K562 (cell line): ENCODE data around the gene SLC6A9. TPM values are rescaled to one million over a fixed set of nuclear protein-coding genes. Genes with fewer than 3 reads are reported as not detected.
A peak's percentile ranks its signal among the peaks of the same experiment; 100 is the strongest.

Experiments used
- ELK1 ChIP-seq: sonication (generic); formaldehyde crosslinking; IDR thresholded peaks from 2 replicates; pipeline ENCODE4 v1.8.1; 2022; ENCODE audit warnings: missing genetic modification reagents
- ETV5 ChIP-seq: sonication (generic); formaldehyde crosslinking; IDR thresholded peaks from 2 replicates; pipeline ENCODE4 v1.4.0; 2020; ENCODE audit warnings: low read depth, mild to moderate bottlenecking, missing genetic modification reagents
- FOXA3 ChIP-seq, 2 experiments: fragments of 450-650 bp in 1 of 2; sonication (generic) in 1 of 2; formaldehyde crosslinking; IDR thresholded peaks in 1 of 2; conservative IDR thresholded peaks in 1 of 2; 2 replicates each; pipeline versions ENCODE4 v1.4.0 to v1.8.0; 2020 to 2022; ENCODE audit warnings: mild to moderate bottlenecking in 2 of 2, missing genetic modification reagents in 1 of 2
- HDAC1 ChIP-seq, 2 experiments: fragments of 450-650 bp; IDR thresholded peaks; 2 replicates each; pipeline ENCODE4 v1.6.1; 2016 to 2017; ENCODE audit warnings: inconsistent platforms in 1 of 2, mild to moderate bottlenecking in 1 of 2, moderate library complexity in 1 of 2
- HMBOX1 ChIP-seq: sonication (generic); IDR thresholded peaks from 2 replicates; pipeline ENCODE4 v1.6.1; 2016
- KLF13 ChIP-seq: fragments of 450-650 bp; IDR thresholded peaks from 2 replicates; pipeline ENCODE4 v1.6.1; 2016; ENCODE audit warnings: missing genetic modification characterization, low read depth, mild to moderate bottlenecking, missing compliant biosample characterization, moderate library complexity, borderline replicate concordance
- LARP7 ChIP-seq: fragments of 450-650 bp; IDR thresholded peaks from 2 replicates; pipeline ENCODE4 v1.6.1; 2016
- NR4A1 ChIP-seq, 2 experiments: fragments of 250-450 bp in 1 of 2; fragments of 450-650 bp in 1 of 2; sonication (Bioruptor Pico) in 1 of 2; IDR thresholded peaks; 2 replicates each; pipeline versions ENCODE4 v1.4.0 to v1.6.1; 2016 to 2020; ENCODE audit warnings: mild to moderate bottlenecking in 2 of 2, missing compliant biosample characterization in 1 of 2, missing genetic modification characterization in 1 of 2, moderate library complexity in 1 of 2
- RAD21 ChIP-seq, 2 experiments: fragments of 250-450 bp in 1 of 2; fragments of 450-650 bp in 1 of 2; sonication (Bioruptor Pico) in 1 of 2; formaldehyde crosslinking in 1 of 2; IDR thresholded peaks in 1 of 2; conservative IDR thresholded peaks in 1 of 2; 2 replicates each; pipeline versions ENCODE4 v1.4.0 to v1.8.0; 2020 to 2022; ENCODE audit warnings: mild to moderate bottlenecking in 2 of 2, moderate library complexity in 1 of 2
- RFX5 ChIP-seq: IDR thresholded peaks from 2 replicates; pipeline ENCODE4 v1.6.1; 2011; ENCODE audit warnings: low read depth, mild to moderate bottlenecking, improper control_type of control experiment, low read length
- SAFB2 ChIP-seq: fragments of 200-400 bp; formaldehyde crosslinking; IDR thresholded peaks from 2 replicates; pipeline ENCODE4 v1.6.1; 2018; ENCODE audit warnings: borderline replicate concordance, low read length, low read depth, moderate library complexity; ENCODE audit not compliant: severe bottlenecking
- SIRT6 ChIP-seq: IDR thresholded peaks from one replicate; pipeline ENCODE4 v1.6.1; 2012; ENCODE audit warnings: low read depth, mild to moderate bottlenecking, control low read depth, inconsistent platforms, low read length, moderate library complexity
- SMARCA4 ChIP-seq: fragments of 450-650 bp; IDR thresholded peaks from 2 replicates; pipeline ENCODE4 v1.6.1; 2016
- TAF1 ChIP-seq: IDR thresholded peaks from 2 replicates; pipeline ENCODE4 v1.6.1; 2011; ENCODE audit warnings: mild to moderate bottlenecking, low read length, moderate library complexity; ENCODE audit not compliant: insufficient read depth, control insufficient read depth, severe bottlenecking; ENCODE audit errors: extremely low read depth
- XRCC3 ChIP-seq: fragments of 450-650 bp; IDR thresholded peaks from 2 replicates; pipeline ENCODE4 v1.6.1; 2017; ENCODE audit warnings: mild to moderate bottlenecking, moderate library complexity
- ZC3H4 ChIP-seq: sonication (generic); formaldehyde crosslinking; IDR thresholded peaks from 2 replicates; pipeline ENCODE4 v1.9.0; 2021; ENCODE audit warnings: missing genetic modification reagents, borderline replicate concordance
- ZNF12 ChIP-seq: sonication (generic); formaldehyde crosslinking; IDR thresholded peaks from 2 replicates; pipeline ENCODE4 v1.4.0; 2020; ENCODE audit warnings: mild to moderate bottlenecking, missing genetic modification reagents
- ZNF121 ChIP-seq: sonication (generic); formaldehyde crosslinking; conservative IDR thresholded peaks from 2 replicates; pipeline ENCODE4 v1.8.0; 2022; ENCODE audit warnings: missing genetic modification reagents
- ZNF217 ChIP-seq: sonication (generic); formaldehyde crosslinking; IDR thresholded peaks from 2 replicates; pipeline ENCODE4 v1.8.0; 2022; ENCODE audit warnings: mild to moderate bottlenecking, missing genetic modification reagents
- polyA plus RNA-seq, 8 experiments: library from polyadenylated mRNA; depleted of rRNA in 4 of 8; stranded (reverse) in 5 of 8; unstranded in 3 of 8; fragments of >200 nt; fragmentation: Nextera tagmentation in 2 of 8; fragmentation: Illumina TruSeq in 1 of 8; extraction: Ambion mirVana in 2 of 8; extraction: Trizol in 1 of 8; gene quantifications; 2 replicates each; pipeline versions ENCODE4 v1.2.1 to v1.2.3, GENCODE V29; 2011 to 2014; ENCODE audit warnings: inconsistent platforms in 1 of 8, missing spikeins in 1 of 8
- total RNA-seq, 7 experiments: library from RNA; depleted of rRNA in 6 of 7; stranded (reverse); fragments of >200 nt in 6 of 7; fragmentation: Illumina TruSeq in 2 of 7; extraction: Trizol in 2 of 7; gene quantifications; 2 replicates each; pipeline versions ENCODE4 v1.2.1 to v1.2.3, GENCODE V29; 2011 to 2021; ENCODE audit warnings: low replicate concordance in 1 of 7
- TF ChIP-seq, protein P1 (sequence below): fragments of 450-650 bp; IDR thresholded peaks from one replicate; pipeline ENCODE4 v1.6.1; 2018; ENCODE audit warnings: mild to moderate bottlenecking, moderate library complexity; ENCODE audit not compliant: partially characterized antibody
- TF ChIP-seq, protein P2 (sequence below): fragments of 450-650 bp; formaldehyde crosslinking; IDR thresholded peaks from 2 replicates; pipeline ENCODE4 v1.4.0; 2020; ENCODE audit warnings: mild to moderate bottlenecking, moderate library complexity

Gene SLC6A9
- total and polyA plus RNA-seq, 9 of the 15 experiments (the other 6 are each of a cell fraction or from before 2014, with no cell fraction given) = 0.17 to 18.7 (median 2.9) TPM

DNA sequence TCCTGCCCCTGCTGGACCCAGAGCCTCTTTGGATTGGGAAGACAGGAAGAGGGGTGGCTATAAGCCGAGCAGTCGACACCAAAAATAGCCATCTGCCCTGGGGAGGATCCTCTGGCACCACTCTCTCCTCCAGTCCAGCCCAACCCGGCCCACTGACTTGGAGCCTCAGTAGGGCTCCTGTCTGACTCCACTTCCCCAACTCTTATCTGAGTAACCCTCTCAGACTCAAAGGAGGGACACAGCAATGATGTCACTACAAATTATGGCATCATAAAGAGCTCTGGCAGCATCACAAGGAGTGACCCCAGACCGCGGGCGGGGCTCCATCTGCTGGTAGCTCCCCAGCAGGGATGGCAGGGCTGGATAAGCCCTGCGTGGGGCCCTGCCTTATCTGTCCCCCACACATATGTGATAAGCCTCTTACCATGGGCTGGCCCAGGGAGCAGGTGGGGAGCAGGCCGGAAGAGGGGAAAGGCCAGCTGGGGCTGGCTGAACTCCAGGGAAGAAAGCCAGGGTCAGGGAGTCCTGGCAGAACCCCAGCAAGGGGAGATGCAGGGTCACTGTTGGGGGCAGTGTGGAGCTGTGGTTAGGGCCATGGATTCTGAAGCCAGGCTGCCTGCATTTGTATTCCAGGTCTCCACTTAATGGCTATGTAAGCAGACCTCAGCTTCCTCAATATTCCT, 4.6 kb upstream of the SLC6A9 start (continued):
- peak; percentile 51; the same call in 1 of the 2 replicates for TF ChIP-seq HMBOX1
- TF ChIP-seq XRCC3 = no peak
- TF ChIP-seq ELK1 = no peak
- no peak for TF ChIP-seq ZC3H4 (CRISPR knock-in tag)
- peak; percentile 99 for TF ChIP-seq SMARCA4
- peak; percentile 99 for TF ChIP-seq NR4A1 (CRISPR knock-in tag; IDR thresholded peaks at IDR 0.05)
- peak; percentile 99 for TF ChIP-seq NR4A1 (tag; IDR thresholded peaks at IDR 0.05)
- peak; percentile 100 for TF ChIP-seq ETV5
- peak in 1 of 2 experiments; percentile 46; a peak in 1 of 4 replicates for TF ChIP-seq FOXA3 (CRISPR knock-in tag; conservative IDR thresholded peaks at IDR 0.05 in 1 of 2, IDR thresholded peaks at IDR 0.05 in 1 of 2)
- TF ChIP-seq ZNF121 = no peak
- TF ChIP-seq ZNF217 (CRISPR knock-in tag) = no peak
- TF ChIP-seq SAFB2 = no peak
- peak; percentile 84 for TF ChIP-seq TAF1
- peak in 1 of 2 experiments; percentile 97; a peak in 3 of 4 replicates for TF ChIP-seq HDAC1 (IDR thresholded peaks at IDR 0.05)
- TF ChIP-seq KLF13 = peak; percentile 92; the same call in 1 of the 2 replicates
- TF ChIP-seq, protein P1, sequence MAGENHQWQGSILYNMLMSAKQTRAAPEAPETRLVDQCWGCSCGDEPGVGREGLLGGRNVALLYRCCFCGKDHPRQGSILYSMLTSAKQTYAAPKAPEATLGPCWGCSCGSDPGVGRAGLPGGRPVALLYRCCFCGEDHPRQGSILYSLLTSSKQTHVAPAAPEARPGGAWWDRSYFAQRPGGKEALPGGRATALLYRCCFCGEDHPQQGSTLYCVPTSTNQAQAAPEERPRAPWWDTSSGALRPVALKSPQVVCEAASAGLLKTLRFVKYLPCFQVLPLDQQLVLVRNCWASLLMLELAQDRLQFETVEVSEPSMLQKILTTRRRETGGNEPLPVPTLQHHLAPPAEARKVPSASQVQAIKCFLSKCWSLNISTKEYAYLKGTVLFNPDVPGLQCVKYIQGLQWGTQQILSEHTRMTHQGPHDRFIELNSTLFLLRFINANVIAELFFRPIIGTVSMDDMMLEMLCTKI = no peak
- TF ChIP-seq, protein P2, sequence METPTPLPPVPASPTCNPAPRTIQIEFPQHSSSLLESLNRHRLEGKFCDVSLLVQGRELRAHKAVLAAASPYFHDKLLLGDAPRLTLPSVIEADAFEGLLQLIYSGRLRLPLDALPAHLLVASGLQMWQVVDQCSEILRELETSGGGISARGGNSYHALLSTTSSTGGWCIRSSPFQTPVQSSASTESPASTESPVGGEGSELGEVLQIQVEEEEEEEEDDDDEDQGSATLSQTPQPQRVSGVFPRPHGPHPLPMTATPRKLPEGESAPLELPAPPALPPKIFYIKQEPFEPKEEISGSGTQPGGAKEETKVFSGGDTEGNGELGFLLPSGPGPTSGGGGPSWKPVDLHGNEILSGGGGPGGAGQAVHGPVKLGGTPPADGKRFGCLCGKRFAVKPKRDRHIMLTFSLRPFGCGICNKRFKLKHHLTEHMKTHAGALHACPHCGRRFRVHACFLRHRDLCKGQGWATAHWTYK (CRISPR knock-in tag) = peak; percentile 98
- no peak for TF ChIP-seq LARP7
- TF ChIP-seq RAD21 (CRISPR knock-in tag; conservative IDR thresholded peaks at IDR 0.05 in 1 of 2, IDR thresholded peaks at IDR 0.05 in 1 of 2) = peak; percentile 78 to 80
- TF ChIP-seq SIRT6 = no peak
- TF ChIP-seq RFX5 = 0 out of 2 replicates have a peak, but pooled peaks have one; percentile 49
- no peak; the same call in 1 of the 2 replicates for TF ChIP-seq ZNF12 (CRISPR knock-in tag)
